ENCODE measurements around the gene PHOSPHO2.

PHOSPHO2 gene

DNA sequence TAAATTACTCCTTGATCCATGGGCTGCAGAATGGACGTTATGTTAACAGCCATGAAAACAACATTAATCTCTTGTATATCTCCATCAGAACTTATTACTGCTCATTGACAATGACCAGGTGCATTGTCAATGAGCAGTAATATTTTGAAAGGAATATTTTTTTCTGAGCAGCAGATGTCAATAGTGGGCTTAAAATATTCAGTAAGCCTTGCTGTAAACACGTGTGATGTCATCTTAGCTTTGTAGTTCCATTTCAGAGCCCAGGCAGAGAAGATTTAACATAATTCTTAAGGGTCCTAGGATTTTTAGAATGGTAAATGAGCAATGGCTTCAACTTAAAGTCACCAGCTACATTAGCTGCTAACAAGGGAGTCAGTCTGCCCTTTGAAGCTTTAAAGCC lies 26.7 kb upstream of the PHOSPHO2 start:
- TF ChIP-seq ESRRG (CRISPR knock-in tag; IDR thresholded peaks at IDR 0.05) (no peak), ZNF70 (CRISPR knock-in tag; IDR thresholded peaks at IDR 0.05) (no peak), ARNTL (CRISPR knock-in tag; IDR thresholded peaks at IDR 0.05; ENCODE audit: borderline replicate concordance, low read depth) (no peak), ZC3H10 (CRISPR knock-in tag; IDR thresholded peaks at IDR 0.05) (no peak), CREB5 (CRISPR knock-in tag; IDR thresholded peaks at IDR 0.05; ENCODE audit: low read depth) (no peak), ZFP3 (CRISPR knock-in tag; IDR thresholded peaks at IDR 0.05) (no peak), TCF4 (CRISPR knock-in tag; IDR thresholded peaks at IDR 0.05; ENCODE audit: borderline replicate concordance) (no peak), PATZ1 (CRISPR knock-in tag; IDR thresholded peaks at IDR 0.05; ENCODE audit: borderline replicate concordance) (no peak), ZFP30 (CRISPR knock-in tag; IDR thresholded peaks at IDR 0.05) (no peak), CSDC2 (CRISPR knock-in tag; IDR thresholded peaks at IDR 0.05) (no peak), BACH2 (CRISPR knock-in tag; IDR thresholded peaks at IDR 0.05; ENCODE audit: borderline replicate concordance) (no peak), ZNF565 (CRISPR knock-in tag; conservative IDR thresholded peaks at IDR 0.05; ENCODE audit: low read depth) (no peak), TOX (CRISPR knock-in tag; IDR thresholded peaks at IDR 0.05; ENCODE audit: borderline replicate concordance) (no peak), PPARA (CRISPR knock-in tag; IDR thresholded peaks at IDR 0.05; ENCODE audit: borderline replicate concordance) (no peak), ISL1 (CRISPR knock-in tag; IDR thresholded peaks at IDR 0.05) (no peak), SNAI2 (CRISPR knock-in tag; IDR thresholded peaks at IDR 0.05) (no peak), TSHZ2 (CRISPR knock-in tag; IDR thresholded peaks at IDR 0.05) (no peak), ZNF8 (CRISPR knock-in tag; IDR thresholded peaks at IDR 0.05) (no peak)
- TF ChIP-seq, protein P1, sequence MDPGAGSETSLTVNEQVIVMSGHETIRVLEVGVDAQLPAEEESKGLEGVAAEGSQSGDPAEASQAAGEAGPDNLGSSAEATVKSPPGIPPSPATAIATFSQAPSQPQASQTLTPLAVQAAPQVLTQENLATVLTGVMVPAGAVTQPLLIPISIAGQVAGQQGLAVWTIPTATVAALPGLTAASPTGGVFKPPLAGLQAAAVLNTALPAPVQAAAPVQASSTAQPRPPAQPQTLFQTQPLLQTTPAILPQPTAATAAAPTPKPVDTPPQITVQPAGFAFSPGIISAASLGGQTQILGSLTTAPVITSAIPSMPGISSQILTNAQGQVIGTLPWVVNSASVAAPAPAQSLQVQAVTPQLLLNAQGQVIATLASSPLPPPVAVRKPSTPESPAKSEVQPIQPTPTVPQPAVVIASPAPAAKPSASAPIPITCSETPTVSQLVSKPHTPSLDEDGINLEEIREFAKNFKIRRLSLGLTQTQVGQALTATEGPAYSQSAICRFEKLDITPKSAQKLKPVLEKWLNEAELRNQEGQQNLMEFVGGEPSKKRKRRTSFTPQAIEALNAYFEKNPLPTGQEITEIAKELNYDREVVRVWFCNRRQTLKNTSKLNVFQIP (CRISPR knock-in tag; IDR thresholded peaks at IDR 0.05; ENCODE audit: borderline replicate concordance, low read depth), result no peak
- ATAC-seq, result no peak

DNA sequence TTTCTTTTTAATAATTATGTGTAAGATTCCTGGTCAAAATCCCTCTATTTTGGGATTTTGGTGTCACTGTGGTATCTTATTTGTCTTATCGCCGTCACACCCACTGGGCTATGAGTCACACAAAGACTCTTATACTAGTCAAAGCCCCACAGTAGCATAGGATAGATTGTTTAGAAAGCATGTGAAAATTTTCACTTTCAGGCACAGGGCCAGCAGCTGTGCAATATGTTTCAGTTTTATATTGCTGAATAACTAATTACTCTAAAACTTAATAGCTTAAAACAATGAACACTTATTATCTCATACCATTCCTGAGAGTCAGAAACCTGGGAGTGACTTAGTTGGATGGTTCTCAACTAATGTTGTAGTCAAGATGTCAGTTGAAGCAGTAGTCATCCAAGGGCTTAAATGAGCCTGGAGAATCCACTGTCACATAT lies 24.0 kb upstream of the PHOSPHO2 start:
- no peak for ATAC-seq
- TF ChIP-seq GLIS3 (CRISPR knock-in tag; IDR thresholded peaks at IDR 0.05) (no peak), ARNTL (CRISPR knock-in tag; IDR thresholded peaks at IDR 0.05; ENCODE audit: borderline replicate concordance, low read depth) (no peak), CREB5 (CRISPR knock-in tag; IDR thresholded peaks at IDR 0.05; ENCODE audit: low read depth) (no peak), PPARA (CRISPR knock-in tag; IDR thresholded peaks at IDR 0.05; ENCODE audit: borderline replicate concordance) (no peak), ZNF70 (CRISPR knock-in tag; IDR thresholded peaks at IDR 0.05) (no peak), ESRRG (CRISPR knock-in tag; IDR thresholded peaks at IDR 0.05) (no peak), CSDC2 (CRISPR knock-in tag; IDR thresholded peaks at IDR 0.05) (no peak), ZC3H10 (CRISPR knock-in tag; IDR thresholded peaks at IDR 0.05) (no peak), ZNF565 (CRISPR knock-in tag; conservative IDR thresholded peaks at IDR 0.05; ENCODE audit: low read depth) (no peak), PATZ1 (CRISPR knock-in tag; IDR thresholded peaks at IDR 0.05; ENCODE audit: borderline replicate concordance) (no peak), ZNF8 (CRISPR knock-in tag; IDR thresholded peaks at IDR 0.05) (no peak), SNAI2 (CRISPR knock-in tag; IDR thresholded peaks at IDR 0.05) (no peak), CSRNP3 (CRISPR knock-in tag; IDR thresholded peaks at IDR 0.05) (no peak), TOX (CRISPR knock-in tag; IDR thresholded peaks at IDR 0.05; ENCODE audit: borderline replicate concordance) (no peak), TSHZ2 (CRISPR knock-in tag; IDR thresholded peaks at IDR 0.05) (no peak), TCF4 (CRISPR knock-in tag; IDR thresholded peaks at IDR 0.05; ENCODE audit: borderline replicate concordance) (no peak)

Measured in SK-N-SH treated with all-trans-retinoic acid at 6 μM for 48 hours (cell line).